ENCODE measurements around the gene SLC1A2. TPM values are rescaled to one million over a fixed set of nuclear protein-coding genes. Genes with fewer than 3 reads are reported as not detected.

SLC1A2 gene
- total and polyA plus RNA-seq, 2 of the 4 experiments (the other 2 are of a cell fraction), result 0.15 to 0.54 TPM

DNA sequence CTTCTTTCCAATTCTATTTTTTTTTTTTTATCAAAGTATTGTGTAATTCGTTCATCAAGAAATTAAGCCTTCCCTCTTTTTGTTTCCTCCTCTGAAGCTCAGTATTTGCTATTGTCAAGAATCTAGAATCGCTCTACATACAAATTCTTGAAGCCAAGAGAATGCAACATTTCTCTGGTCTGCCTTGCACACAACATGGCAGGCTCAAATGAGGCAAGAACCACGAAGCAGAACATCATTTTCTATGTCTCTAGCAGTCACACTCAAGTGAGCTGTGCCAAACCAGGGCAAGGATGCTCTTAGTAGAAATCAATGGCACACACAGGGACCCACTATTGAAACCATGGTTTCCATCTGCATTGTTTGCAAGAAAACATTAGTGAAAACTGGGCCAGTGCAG is 46.7 kb upstream of the SLC1A2 start:
- no peak overlapping the region for H3K18ac ChIP-seq (ENCODE audit: low read depth, low read length)
- no peak for TF ChIP-seq RCOR1 (IDR thresholded peaks at IDR 0.05; ENCODE audit: insufficient replicate concordance, low read length)
- no peak for TF ChIP-seq CEBPB (IDR thresholded peaks at IDR 0.05; ENCODE audit: low read depth, low read length)
- TF ChIP-seq RFX5 (IDR thresholded peaks at IDR 0.05; ENCODE audit: low read depth, low read length), result no peak
- TF ChIP-seq BHLHE40 (IDR thresholded peaks at IDR 0.05; ENCODE audit: low read depth, low read length), result no peak
- no peak for TF ChIP-seq NFE2L2 (IDR thresholded peaks at IDR 0.05; ENCODE audit: low read depth, low read length)
- TF ChIP-seq MAFK (IDR thresholded peaks at IDR 0.05; ENCODE audit: low read depth, low read length), result no peak
- TF ChIP-seq, protein P1, sequence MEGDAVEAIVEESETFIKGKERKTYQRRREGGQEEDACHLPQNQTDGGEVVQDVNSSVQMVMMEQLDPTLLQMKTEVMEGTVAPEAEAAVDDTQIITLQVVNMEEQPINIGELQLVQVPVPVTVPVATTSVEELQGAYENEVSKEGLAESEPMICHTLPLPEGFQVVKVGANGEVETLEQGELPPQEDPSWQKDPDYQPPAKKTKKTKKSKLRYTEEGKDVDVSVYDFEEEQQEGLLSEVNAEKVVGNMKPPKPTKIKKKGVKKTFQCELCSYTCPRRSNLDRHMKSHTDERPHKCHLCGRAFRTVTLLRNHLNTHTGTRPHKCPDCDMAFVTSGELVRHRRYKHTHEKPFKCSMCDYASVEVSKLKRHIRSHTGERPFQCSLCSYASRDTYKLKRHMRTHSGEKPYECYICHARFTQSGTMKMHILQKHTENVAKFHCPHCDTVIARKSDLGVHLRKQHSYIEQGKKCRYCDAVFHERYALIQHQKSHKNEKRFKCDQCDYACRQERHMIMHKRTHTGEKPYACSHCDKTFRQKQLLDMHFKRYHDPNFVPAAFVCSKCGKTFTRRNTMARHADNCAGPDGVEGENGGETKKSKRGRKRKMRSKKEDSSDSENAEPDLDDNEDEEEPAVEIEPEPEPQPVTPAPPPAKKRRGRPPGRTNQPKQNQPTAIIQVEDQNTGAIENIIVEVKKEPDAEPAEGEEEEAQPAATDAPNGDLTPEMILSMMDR (conservative IDR thresholded peaks at IDR 0.05; ENCODE audit: low read depth, low read length), result no peak
- TF ChIP-seq SMC3 (IDR thresholded peaks at IDR 0.05; ENCODE audit: low read depth, low read length), result no peak
- no peak for TF ChIP-seq CHD1 (IDR thresholded peaks at IDR 0.05; ENCODE audit: low read depth, low read length)
- TF ChIP-seq, protein P2, sequence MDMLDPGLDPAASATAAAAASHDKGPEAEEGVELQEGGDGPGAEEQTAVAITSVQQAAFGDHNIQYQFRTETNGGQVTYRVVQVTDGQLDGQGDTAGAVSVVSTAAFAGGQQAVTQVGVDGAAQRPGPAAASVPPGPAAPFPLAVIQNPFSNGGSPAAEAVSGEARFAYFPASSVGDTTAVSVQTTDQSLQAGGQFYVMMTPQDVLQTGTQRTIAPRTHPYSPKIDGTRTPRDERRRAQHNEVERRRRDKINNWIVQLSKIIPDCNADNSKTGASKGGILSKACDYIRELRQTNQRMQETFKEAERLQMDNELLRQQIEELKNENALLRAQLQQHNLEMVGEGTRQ (IDR thresholded peaks at IDR 0.05; ENCODE audit: low read depth, low read length), result no peak
- TF ChIP-seq POLR2A (IDR thresholded peaks at IDR 0.05; ENCODE audit: low read depth, low read length), result no peak
- TF ChIP-seq RAD21 (IDR thresholded peaks at IDR 0.05; ENCODE audit: low read length), result no peak
- TF ChIP-seq MXI1 (IDR thresholded peaks at IDR 0.05; ENCODE audit: borderline replicate concordance, low read depth, low read length), result no peak
- H3K9ac ChIP-seq (ENCODE audit: low read depth, low read length), result no peak overlapping the region
- H3K4ac ChIP-seq (ENCODE audit: low read depth, low read length), result no peak overlapping the region
- no peak overlapping the region for H3K56ac ChIP-seq (ENCODE audit: extremely low read depth, insufficient read depth, low read length)
- no peak overlapping the region for H2AFZ ChIP-seq (replicated peaks; ENCODE audit: low read length, poor library complexity)
- intact Hi-C loops (cut with micrococcal nuclease), result no loop called here
- DNase-seq (no peak), ATAC-seq (ENCODE audit: low read depth) (no peak)
- WGBS, 2 experiments (ENCODE audit: extremely low coverage in 2 of 2, insufficient read length in 1 of 2), result 87% methylated on average over 2 of the region's 3 CpGs; no CpG with 5 or more reads in 1 of the 2 experiments
- CTCF ChIA-PET, result no interaction called here
- peaks cover 42% of the 10 kb centered on the region for H3K36me3 ChIP-seq (ENCODE audit: control insufficient read depth, insufficient read depth, low read length)
- no peaks in the 10 kb centered on the region for H3K4me1 ChIP-seq (ENCODE audit: control insufficient read depth, insufficient read depth, low read length)
- H4K5ac ChIP-seq (ENCODE audit: low read depth, low read length), result no peak overlapping the region
- POLR2A ChIA-PET (ENCODE audit: unreplicated experiment), result interaction anchor here (0.7 kb wide), 1 partner anchor 454 kb away, joined by 9 read pairs; no protein-coding TSS in a partner anchor
- H4K20me1 ChIP-seq (ENCODE audit: insufficient read depth, low read length), result no peaks in the 10 kb centered on the region
- H3K27ac ChIP-seq (ENCODE audit: insufficient read depth, low read length), result no peak overlapping the region
- no peak overlapping the region for H4K91ac ChIP-seq (ENCODE audit: insufficient read depth, low read depth, low read length)
- dilution Hi-C loops (cut with HindIII; ENCODE audit: low sequenced_read_pairs, unreplicated experiment), result no loop called here
- no peaks in the 10 kb centered on the region for H3K79me1 ChIP-seq (ENCODE audit: low read depth in 1 of 2, low read length in 2 of 2)
- H2BK120ac ChIP-seq (ENCODE audit: low read depth, low read length), result no peak overlapping the region
- H3K9me3 ChIP-seq (ENCODE audit: control insufficient read depth, insufficient read depth, low read length), result no peaks in the 10 kb centered on the region
- H4K8ac ChIP-seq (ENCODE audit: low read depth in 2 of 2, low read length in 2 of 2), result no peak overlapping the region
- H2BK5ac ChIP-seq (ENCODE audit: low read depth, low read length, poor library complexity, severe bottlenecking), result no peak overlapping the region
- H3K4me2 ChIP-seq (ENCODE audit: low read depth, low read length), result no peak overlapping the region
- H2BK15ac ChIP-seq (ENCODE audit: low read depth, low read length), result no peak overlapping the region
- no peak overlapping the region for H3K23ac ChIP-seq (ENCODE audit: low read depth, low read length)
- H2AK9ac ChIP-seq (replicated peaks; ENCODE audit: low read depth, low read length, poor library complexity), result no peak overlapping the region
- no peak overlapping the region for H3K4me3 ChIP-seq (ENCODE audit: insufficient read depth, low read depth, low read length)
- no peak overlapping the region for H2BK20ac ChIP-seq (ENCODE audit: low read depth, low read length)
- BruUV-seq (replicated peaks), result no TSS peak
- no peak overlapping the region for H2AK5ac ChIP-seq (ENCODE audit: low read depth, low read length)
- in situ Hi-C loops (cut with MboI; ENCODE audit: low sequenced_read_pairs), result no loop called here
- peaks cover 7% of the 10 kb centered on the region; the same call in 1 of the 2 replicates for H3K9me1 ChIP-seq (ENCODE audit: insufficient read depth, low read length)
- H3K14ac ChIP-seq (replicated peaks; ENCODE audit: low read depth, low read length), result no peak overlapping the region
- no peaks in the 10 kb centered on the region for H3K27me3 ChIP-seq (ENCODE audit: control insufficient read depth, insufficient read depth, low read length)

All from IMR-90 (cell line).